ENCODE results near the gene CTAG1A.
"Not testable (repeated sequence)": the region's sequence is repeated elsewhere in the genome, so short reads cannot be mapped to it uniquely, and the experiment has no call there.

Gene CTAG1A

GRCh38 chrX:154584585-154585183, at the start of gene CTAG1A:
Gene CTAG1A, plus strand, starts transcription at chrX:154585133. Its CDS starts 74 bp downstream, at chrX:154585207.
- not testable (repeated sequence) for H3K9ac ChIP-seq (ENCODE audit: low read depth in 1 of 2, low read length in 2 of 2); H3K27me3 ChIP-seq (ENCODE audit: control insufficient read depth in 2 of 2, insufficient read depth in 2 of 2, low read length in 2 of 2); H3K4me3 ChIP-seq (ENCODE audit: low read length in 2 of 2); H3K4me1 ChIP-seq (ENCODE audit: control insufficient read depth in 2 of 2, insufficient read depth in 2 of 2, low read length in 2 of 2); H3K27ac ChIP-seq (ENCODE audit: low read depth in 2 of 2, low read length in 2 of 2); H3K9me3 ChIP-seq (ENCODE audit: control insufficient read depth in 2 of 2, low read length in 2 of 2); H3K36me3 ChIP-seq (ENCODE audit: control insufficient read depth in 2 of 2, insufficient read depth in 2 of 2, low read length in 2 of 2)

GRCh38 chrX:154535892-154536291, 49.0 kb upstream of the CTAG1A start:
- H3K4me1 ChIP-seq (ENCODE audit: control insufficient read depth in 2 of 2, insufficient read depth in 2 of 2, low read length in 2 of 2) = peaks cover 0 to 7% of the 10 kb centered on the region in 2 donors
- H3K27me3 ChIP-seq (ENCODE audit: control insufficient read depth in 2 of 2, insufficient read depth in 2 of 2, low read length in 2 of 2) = peaks cover under 1 to 2% of the 10 kb centered on the region in 2 donors
- no peak overlapping the region for H3K9ac ChIP-seq (ENCODE audit: low read depth in 1 of 2, low read length in 2 of 2)
- H3K27ac ChIP-seq (ENCODE audit: low read depth in 2 of 2, low read length in 2 of 2) = no peak overlapping the region
- H3K9me3 ChIP-seq (ENCODE audit: control insufficient read depth in 2 of 2, low read length in 2 of 2) = no peaks in the 10 kb centered on the region
- peaks cover 0 to 27% of the 10 kb centered on the region in 2 donors for H3K36me3 ChIP-seq (ENCODE audit: control insufficient read depth in 2 of 2, insufficient read depth in 2 of 2, low read length in 2 of 2)
- H3K4me3 ChIP-seq (ENCODE audit: low read length in 2 of 2) = no peak overlapping the region

- Histone ChIP-seq H3K27ac (ENCODE audit: low read depth in 2 of 2, low read length in 2 of 2) (no peak overlapping the region), H3K27me3 (ENCODE audit: control insufficient read depth in 2 of 2, insufficient read depth in 2 of 2, low read length in 2 of 2) (peaks cover 0 to 2% of the 10 kb centered on the region in 2 donors), H3K4me1 (ENCODE audit: control insufficient read depth in 2 of 2, insufficient read depth in 2 of 2, low read length in 2 of 2) (peaks cover 3 to 7% of the 10 kb centered on the region in 2 donors), H3K9me3 (ENCODE audit: control insufficient read depth in 2 of 2, low read length in 2 of 2) (no peaks in the 10 kb centered on the region), H3K9ac (ENCODE audit: low read depth in 1 of 2, low read length in 2 of 2) (no peak overlapping the region), H3K36me3 (ENCODE audit: control insufficient read depth in 2 of 2, insufficient read depth in 2 of 2, low read length in 2 of 2) (peaks cover 0 to 13% of the 10 kb centered on the region in 2 donors), H3K4me3 (ENCODE audit: low read length in 2 of 2) (no peak overlapping the region)
Observed at GRCh38 chrX:154539077-154539476, 45.9 kb upstream of the CTAG1A start.

GRCh38 chrX:154540365-154540764, 44.6 kb upstream of the CTAG1A start:
- not testable (repeated sequence) for H3K36me3 ChIP-seq (ENCODE audit: control insufficient read depth in 2 of 2, insufficient read depth in 2 of 2, low read length in 2 of 2); H3K4me3 ChIP-seq (ENCODE audit: low read length in 2 of 2); H3K9ac ChIP-seq (ENCODE audit: low read depth in 1 of 2, low read length in 2 of 2); H3K9me3 ChIP-seq (ENCODE audit: control insufficient read depth in 2 of 2, low read length in 2 of 2); H3K27me3 ChIP-seq (ENCODE audit: control insufficient read depth in 2 of 2, insufficient read depth in 2 of 2, low read length in 2 of 2); H3K27ac ChIP-seq (ENCODE audit: low read depth in 2 of 2, low read length in 2 of 2); H3K4me1 ChIP-seq (ENCODE audit: control insufficient read depth in 2 of 2, insufficient read depth in 2 of 2, low read length in 2 of 2)

- H3K9ac ChIP-seq (ENCODE audit: low read depth in 1 of 2, low read length in 2 of 2) = no peak overlapping the region
- H3K27me3 ChIP-seq (ENCODE audit: control insufficient read depth in 2 of 2, insufficient read depth in 2 of 2, low read length in 2 of 2) = peaks cover 0 to 2% of the 10 kb centered on the region in 2 donors
- H3K9me3 ChIP-seq (ENCODE audit: control insufficient read depth in 2 of 2, low read length in 2 of 2) = no peaks in the 10 kb centered on the region
- peak overlapping the region in 1 of 2 donors; percentile 42 for H3K27ac ChIP-seq (ENCODE audit: low read depth in 2 of 2, low read length in 2 of 2)
- H3K4me1 ChIP-seq (ENCODE audit: control insufficient read depth in 2 of 2, insufficient read depth in 2 of 2, low read length in 2 of 2) = peaks cover 3 to 5% of the 10 kb centered on the region in 2 donors
- no peak overlapping the region for H3K4me3 ChIP-seq (ENCODE audit: low read length in 2 of 2)
- H3K36me3 ChIP-seq (ENCODE audit: control insufficient read depth in 2 of 2, insufficient read depth in 2 of 2, low read length in 2 of 2) = peaks cover 0 to 3% of the 10 kb centered on the region in 2 donors
Observed at GRCh38 chrX:154540897-154541535, 43.9 kb upstream of the CTAG1A start.

GRCh38 chrX:154541589-154541895, 43.4 kb upstream of the CTAG1A start:
- Histone ChIP-seq H3K9ac (ENCODE audit: low read depth in 1 of 2, low read length in 2 of 2) (no peak overlapping the region), H3K27ac (ENCODE audit: low read depth in 2 of 2, low read length in 2 of 2) (peak overlapping the region in 1 of 2 donors; percentile 42), H3K36me3 (ENCODE audit: control insufficient read depth in 2 of 2, insufficient read depth in 2 of 2, low read length in 2 of 2) (peaks cover 0 to 3% of the 10 kb centered on the region in 2 donors), H3K4me3 (ENCODE audit: low read length in 2 of 2) (no peak overlapping the region), H3K27me3 (ENCODE audit: control insufficient read depth in 2 of 2, insufficient read depth in 2 of 2, low read length in 2 of 2) (peaks cover 0 to 2% of the 10 kb centered on the region in 2 donors), H3K9me3 (ENCODE audit: control insufficient read depth in 2 of 2, low read length in 2 of 2) (no peaks in the 10 kb centered on the region), H3K4me1 (ENCODE audit: control insufficient read depth in 2 of 2, insufficient read depth in 2 of 2, low read length in 2 of 2) (peaks cover 6 to 7% of the 10 kb centered on the region in 2 donors)

GRCh38 chrX:154541896-154542722, 42.8 kb upstream of the CTAG1A start:
- no peaks in the 10 kb centered on the region for H3K9me3 ChIP-seq (ENCODE audit: control insufficient read depth in 2 of 2, low read length in 2 of 2)
- H3K27me3 ChIP-seq (ENCODE audit: control insufficient read depth in 2 of 2, insufficient read depth in 2 of 2, low read length in 2 of 2) = peaks cover 0 to 2% of the 10 kb centered on the region in 2 donors
- no peak overlapping the region for H3K4me3 ChIP-seq (ENCODE audit: low read length in 2 of 2)
- H3K27ac ChIP-seq (ENCODE audit: low read depth in 2 of 2, low read length in 2 of 2) = peak overlapping the region; percentile 42 to 58
- H3K9ac ChIP-seq (ENCODE audit: low read depth in 1 of 2, low read length in 2 of 2) = no peak overlapping the region
- H3K36me3 ChIP-seq (ENCODE audit: control insufficient read depth in 2 of 2, insufficient read depth in 2 of 2, low read length in 2 of 2) = peaks cover 0 to 3% of the 10 kb centered on the region in 2 donors
- H3K4me1 ChIP-seq (ENCODE audit: control insufficient read depth in 2 of 2, insufficient read depth in 2 of 2, low read length in 2 of 2) = peaks cover 6 to 7% of the 10 kb centered on the region in 2 donors

- Histone ChIP-seq H3K9ac (ENCODE audit: low read depth in 1 of 2, low read length in 2 of 2) (no peak overlapping the region), H3K4me1 (ENCODE audit: control insufficient read depth in 2 of 2, insufficient read depth in 2 of 2, low read length in 2 of 2) (peaks cover 7% of the 10 kb centered on the region in 2 donors), H3K4me3 (ENCODE audit: low read length in 2 of 2) (no peak overlapping the region), H3K27me3 (ENCODE audit: control insufficient read depth in 2 of 2, insufficient read depth in 2 of 2, low read length in 2 of 2) (peaks cover 0 to 2% of the 10 kb centered on the region in 2 donors), H3K27ac (ENCODE audit: low read depth in 2 of 2, low read length in 2 of 2) (peak overlapping the region; percentile 32 to 58), H3K36me3 (ENCODE audit: control insufficient read depth in 2 of 2, insufficient read depth in 2 of 2, low read length in 2 of 2) (peaks cover 0 to 3% of the 10 kb centered on the region in 2 donors), H3K9me3 (ENCODE audit: control insufficient read depth in 2 of 2, low read length in 2 of 2) (no peaks in the 10 kb centered on the region)
Observed at GRCh38 chrX:154542723-154543424, 42.1 kb upstream of the CTAG1A start.

GRCh38 chrX:154545673-154546274, 39.2 kb upstream of the CTAG1A start:
- Histone ChIP-seq H3K9me3 (ENCODE audit: control insufficient read depth in 2 of 2, low read length in 2 of 2) (no peaks in the 10 kb centered on the region), H3K4me1 (ENCODE audit: control insufficient read depth in 2 of 2, insufficient read depth in 2 of 2, low read length in 2 of 2) (peaks cover 9 to 12% of the 10 kb centered on the region in 2 donors), H3K27ac (ENCODE audit: low read depth in 2 of 2, low read length in 2 of 2) (no peak overlapping the region), H3K4me3 (ENCODE audit: low read length in 2 of 2) (peak overlapping the region; percentile 45 to 79), H3K36me3 (ENCODE audit: control insufficient read depth in 2 of 2, insufficient read depth in 2 of 2, low read length in 2 of 2) (peaks cover 0 to 3% of the 10 kb centered on the region in 2 donors), H3K27me3 (ENCODE audit: control insufficient read depth in 2 of 2, insufficient read depth in 2 of 2, low read length in 2 of 2) (peaks cover 0 to 2% of the 10 kb centered on the region in 2 donors), H3K9ac (ENCODE audit: low read depth in 1 of 2, low read length in 2 of 2) (peak overlapping the region in 1 of 2 donors; percentile 46)

Measured in mucosa of rectum (tissue), 2 donors.